ENCODE data around the gene SLX4IP. TPM values are rescaled to one million over a fixed set of nuclear protein-coding genes. Genes with fewer than 3 reads are reported as not detected.

The SLX4IP gene
- polyA plus RNA-seq, 6 donors from 2014 or later, result 1.7 to 3.5 (median 2.5) TPM

- Mint-ChIP-seq H3K27ac (no peak overlapping the region), H3K4me1 (no peaks in the 10 kb centered on the region), H3K4me3 (no peak overlapping the region), H3K27me3 (no peaks in the 10 kb centered on the region), H3K36me3 (peaks cover 23 to 58% of the 10 kb centered on the region in 2 donors), H3K9me3 (peaks cover 0 to 4% (median 0%) of the 10 kb centered on the region in 7 donors)
- no peak for DNase-seq
- no peak for ATAC-seq (ENCODE audit: low read depth in 2 of 2)
These were observed 126.2 kb downstream of the SLX4IP start for GRCh38 chr20:10561302-10561701.

- no peak overlapping the region for H3K27ac Mint-ChIP-seq
- no peaks in the 10 kb centered on the region for H3K4me1 Mint-ChIP-seq
These were observed 127.8 kb downstream of the SLX4IP start for GRCh38 chr20:10562899-10563298.

GRCh38 chr20:10563935-10564492 lies 128.9 kb downstream of the SLX4IP start:
- no peak for DNase-seq
- Mint-ChIP-seq H3K4me1 (no peaks in the 10 kb centered on the region), H3K27me3 (no peaks in the 10 kb centered on the region), H3K4me3 (no peak overlapping the region), H3K27ac (no peak overlapping the region), H3K9me3 (peaks cover 0 to 4% (median 0%) of the 10 kb centered on the region in 7 donors), H3K36me3 (peaks cover 35 to 64% of the 10 kb centered on the region in 2 donors)
- no peak for ATAC-seq (ENCODE audit: low read depth in 2 of 2)

More at GRCh38 chr20:10562899-10563298, 127.8 kb downstream of the SLX4IP start:
- Mint-ChIP-seq H3K9me3 (peaks cover 0 to 4% (median 0%) of the 10 kb centered on the region in 7 donors), H3K36me3 (peaks cover 33 to 63% of the 10 kb centered on the region in 2 donors), H3K27me3 (no peaks in the 10 kb centered on the region), H3K4me3 (no peak overlapping the region)
- DNase-seq (no peak), ATAC-seq (ENCODE audit: low read depth in 2 of 2) (no peak)

GRCh38 chr20:10565191-10565921 lies 130.3 kb downstream of the SLX4IP start:
- no peaks in the 10 kb centered on the region for H3K27me3 Mint-ChIP-seq
- no peak overlapping the region for H3K27ac Mint-ChIP-seq
- no peak for ATAC-seq (ENCODE audit: low read depth in 2 of 2)
- no peak for DNase-seq
- H3K9me3 Mint-ChIP-seq, result peaks cover 0 to 4% (median 0%) of the 10 kb centered on the region in 7 donors
- H3K36me3 Mint-ChIP-seq, result peaks cover 35 to 59% of the 10 kb centered on the region in 2 donors
- no peak overlapping the region for H3K4me3 Mint-ChIP-seq
- no peaks in the 10 kb centered on the region for H3K4me1 Mint-ChIP-seq

- ATAC-seq (ENCODE audit: low read depth in 2 of 2), result no peak
- Mint-ChIP-seq H3K4me3 (no peak overlapping the region), H3K36me3 (peaks cover 36 to 53% of the 10 kb centered on the region in 2 donors)
These were observed 131.1 kb downstream of the SLX4IP start for GRCh38 chr20:10565922-10566897.

GRCh38 chr20:10568032-10568431 lies 132.9 kb downstream of the SLX4IP start:
- ATAC-seq (ENCODE audit: low read depth in 2 of 2), result no peak

More at GRCh38 chr20:10565922-10566897, 131.1 kb downstream of the SLX4IP start:
- no peaks in the 10 kb centered on the region for H3K27me3 Mint-ChIP-seq
- H3K4me1 Mint-ChIP-seq, result no peaks in the 10 kb centered on the region
- H3K9me3 Mint-ChIP-seq, result peaks cover 0 to 4% (median 0%) of the 10 kb centered on the region in 7 donors
- DNase-seq, result no peak
- peak overlapping the region in 1 of 6 donors; percentile 2 for H3K27ac Mint-ChIP-seq

GRCh38 chr20:10571313-10571815 lies 136.3 kb downstream of the SLX4IP start:
- H3K36me3 Mint-ChIP-seq, result peaks cover 27 to 33% of the 10 kb centered on the region in 2 donors
- H3K4me3 Mint-ChIP-seq, result no peak overlapping the region
- H3K9me3 Mint-ChIP-seq, result no peaks in the 10 kb centered on the region
- H3K27me3 Mint-ChIP-seq, result no peaks in the 10 kb centered on the region
- peak overlapping the region in 1 of 6 donors; percentile 86 for H3K27ac Mint-ChIP-seq
- DNase-seq (no peak), ATAC-seq (ENCODE audit: low read depth in 2 of 2) (no peak)
- H3K4me1 Mint-ChIP-seq, result no peaks in the 10 kb centered on the region

More at GRCh38 chr20:10568032-10568431, 132.9 kb downstream of the SLX4IP start:
- Mint-ChIP-seq H3K27me3 (no peaks in the 10 kb centered on the region), H3K9me3 (no peaks in the 10 kb centered on the region), H3K4me3 (no peak overlapping the region), H3K27ac (no peak overlapping the region), H3K36me3 (peaks cover 27 to 47% of the 10 kb centered on the region in 2 donors), H3K4me1 (no peaks in the 10 kb centered on the region)
- DNase-seq, result no peak

- DNase-seq, result no peak
- no peaks in the 10 kb centered on the region for H3K27me3 Mint-ChIP-seq
- no peak overlapping the region for H3K4me3 Mint-ChIP-seq
- no peaks in the 10 kb centered on the region for H3K4me1 Mint-ChIP-seq
- peak overlapping the region in 1 of 6 donors; percentile 20 for H3K27ac Mint-ChIP-seq
- ATAC-seq (ENCODE audit: low read depth in 2 of 2), result no peak
- H3K36me3 Mint-ChIP-seq, result peaks cover 18 to 19% of the 10 kb centered on the region in 2 donors
- no peaks in the 10 kb centered on the region for H3K9me3 Mint-ChIP-seq
These were observed 137.7 kb downstream of the SLX4IP start for GRCh38 chr20:10572853-10573252.

- H3K4me1 Mint-ChIP-seq, result no peaks in the 10 kb centered on the region
- H3K4me3 Mint-ChIP-seq, result no peak overlapping the region
- H3K9me3 Mint-ChIP-seq, result no peaks in the 10 kb centered on the region
- ATAC-seq (ENCODE audit: low read depth in 2 of 2), result no peak
- H3K27ac Mint-ChIP-seq, result no peak overlapping the region
- H3K36me3 Mint-ChIP-seq, result peaks cover 16% of the 10 kb centered on the region in 2 donors
- DNase-seq, result no peak
- H3K27me3 Mint-ChIP-seq, result no peaks in the 10 kb centered on the region
These were observed 138.3 kb downstream of the SLX4IP start for GRCh38 chr20:10573273-10573950.

GRCh38 chr20:10573951-10574339 lies 138.8 kb downstream of the SLX4IP start:
- peaks cover 11 to 16% of the 10 kb centered on the region in 2 donors for H3K36me3 Mint-ChIP-seq

GRCh38 chr20:10576411-10577090 lies 141.4 kb downstream of the SLX4IP start:
- Mint-ChIP-seq H3K4me1 (peaks cover 4 to 15% (median 6%) of the 10 kb centered on the region in 3 donors), H3K9me3 (no peaks in the 10 kb centered on the region), H3K27me3 (no peaks in the 10 kb centered on the region), H3K27ac (no peak overlapping the region), H3K36me3 (peaks cover 13 to 18% of the 10 kb centered on the region in 2 donors), H3K4me3 (no peak overlapping the region)
- ATAC-seq (ENCODE audit: low read depth in 2 of 2) (no peak), DNase-seq (no peak)

More at GRCh38 chr20:10573951-10574339, 138.8 kb downstream of the SLX4IP start:
- ATAC-seq (ENCODE audit: low read depth in 2 of 2) (no peak), DNase-seq (no peak)
- no peaks in the 10 kb centered on the region for H3K4me1 Mint-ChIP-seq
- H3K9me3 Mint-ChIP-seq, result no peaks in the 10 kb centered on the region
- H3K27ac Mint-ChIP-seq, result no peak overlapping the region
- no peak overlapping the region for H3K4me3 Mint-ChIP-seq
- H3K27me3 Mint-ChIP-seq, result no peaks in the 10 kb centered on the region

GRCh38 chr20:10577648-10578047 lies 142.5 kb downstream of the SLX4IP start:
- ATAC-seq (ENCODE audit: low read depth in 2 of 2), result no peak
- Mint-ChIP-seq H3K4me3 (no peak overlapping the region), H3K9me3 (no peaks in the 10 kb centered on the region), H3K36me3 (peaks cover 13 to 16% of the 10 kb centered on the region in 2 donors), H3K27ac (no peak overlapping the region), H3K27me3 (no peaks in the 10 kb centered on the region), H3K4me1 (peaks cover 4 to 15% (median 6%) of the 10 kb centered on the region in 3 donors)
- DNase-seq, result no peak

Measured in naive B cell (primary cell).